ENCODE data around the gene SAMD7.

The SAMD7 gene

GRCh38 chr3:169946336-169946735 lies 35.0 kb downstream of the SAMD7 start:
- H3K27ac Mint-ChIP-seq = no peak overlapping the region
- H3K4me3 Mint-ChIP-seq = no peak overlapping the region
- no peaks in the 10 kb centered on the region for H3K27me3 Mint-ChIP-seq (ENCODE audit: low read depth)
- H3K36me3 Mint-ChIP-seq (ENCODE audit: low read depth) = no peaks in the 10 kb centered on the region
- no peaks in the 10 kb centered on the region for H3K9me3 Mint-ChIP-seq
- TF ChIP-seq CTCF (IDR thresholded peaks at IDR 0.05; ENCODE audit: unreplicated experiment in 3 of 3) = no peak
- H3K4me1 Mint-ChIP-seq = no peaks in the 10 kb centered on the region

- H3K27ac Mint-ChIP-seq = no peak overlapping the region
Measured at GRCh38 chr3:169948559-169949448, 37.4 kb downstream of the SAMD7 start.

GRCh38 chr3:169952045-169952444 lies 40.7 kb downstream of the SAMD7 start:
- no peaks in the 10 kb centered on the region for H3K4me1 Mint-ChIP-seq
- no peak overlapping the region for H3K4me3 Mint-ChIP-seq
- no peak for TF ChIP-seq CTCF (IDR thresholded peaks at IDR 0.05; ENCODE audit: unreplicated experiment in 3 of 3)
- H3K27ac Mint-ChIP-seq = no peak overlapping the region
- no peaks in the 10 kb centered on the region for H3K36me3 Mint-ChIP-seq (ENCODE audit: low read depth)
- no peaks in the 10 kb centered on the region for H3K27me3 Mint-ChIP-seq (ENCODE audit: low read depth)
- peaks cover 2% of the 10 kb centered on the region for H3K9me3 Mint-ChIP-seq

More at GRCh38 chr3:169948559-169949448, 37.4 kb downstream of the SAMD7 start:
- Mint-ChIP-seq H3K27me3 (ENCODE audit: low read depth) (no peaks in the 10 kb centered on the region), H3K36me3 (ENCODE audit: low read depth) (no peaks in the 10 kb centered on the region), H3K4me1 (no peaks in the 10 kb centered on the region), H3K4me3 (no peak overlapping the region), H3K9me3 (peaks cover 2% of the 10 kb centered on the region)
- TF ChIP-seq CTCF (IDR thresholded peaks at IDR 0.05; ENCODE audit: unreplicated experiment in 3 of 3) = no peak

GRCh38 chr3:169953462-169954141 lies 42.2 kb downstream of the SAMD7 start:
- Mint-ChIP-seq H3K27ac (no peak overlapping the region), H3K27me3 (ENCODE audit: low read depth) (no peaks in the 10 kb centered on the region), H3K9me3 (peaks cover 2% of the 10 kb centered on the region), H3K36me3 (ENCODE audit: low read depth) (no peaks in the 10 kb centered on the region), H3K4me1 (no peaks in the 10 kb centered on the region), H3K4me3 (no peak overlapping the region)
- no peak for TF ChIP-seq CTCF (IDR thresholded peaks at IDR 0.05; ENCODE audit: unreplicated experiment in 3 of 3)

- peaks cover 2% of the 10 kb centered on the region for H3K9me3 Mint-ChIP-seq
Measured at GRCh38 chr3:169954142-169954756, 42.9 kb downstream of the SAMD7 start.

More at GRCh38 chr3:169954142-169954756, 42.9 kb downstream of the SAMD7 start:
- TF ChIP-seq CTCF (IDR thresholded peaks at IDR 0.05; ENCODE audit: unreplicated experiment in 3 of 3) = no peak
- Mint-ChIP-seq H3K36me3 (ENCODE audit: low read depth) (no peaks in the 10 kb centered on the region), H3K27ac (no peak overlapping the region), H3K27me3 (ENCODE audit: low read depth) (no peaks in the 10 kb centered on the region), H3K4me3 (no peak overlapping the region), H3K4me1 (no peaks in the 10 kb centered on the region)
